Mesenchymal stem cell (in vitro differentiated cells and primary cell): ENCODE measurements around the gene HEYL.

Experiments
- DNase-seq: peaks from one replicate; pipeline ENCODE4 v3.0.0-alpha.2; 2013
- H2AFZ ChIP-seq: one replicate; pipeline ENCODE4 v1.6.1; 2013; ENCODE audit warnings: low read depth, mild to moderate bottlenecking, control low read depth, inconsistent platforms, low read length, moderate library complexity
- H2AK5ac ChIP-seq: 2 replicates; pipeline ENCODE4 v1.6.1; 2013; ENCODE audit warnings: low read length, moderate library complexity, mild to moderate bottlenecking, inconsistent platforms; ENCODE audit not compliant: severe bottlenecking
- H2BK120ac ChIP-seq: one replicate; pipeline ENCODE4 v1.6.1; 2013; ENCODE audit warnings: low read depth, mild to moderate bottlenecking, inconsistent platforms, low read length, moderate library complexity
- H2BK12ac ChIP-seq, 2 experiments: one replicate each; pipeline ENCODE4 v1.6.1; 2013; ENCODE audit warnings: inconsistent platforms in 2 of 2, low read length in 2 of 2, mild to moderate bottlenecking in 2 of 2, moderate library complexity in 2 of 2, control low read depth in 1 of 2
- H2BK15ac ChIP-seq: one replicate; pipeline ENCODE4 v1.6.1; 2013; ENCODE audit warnings: mild to moderate bottlenecking, low read depth, inconsistent platforms; ENCODE audit not compliant: poor library complexity, severe bottlenecking
- H2BK5ac ChIP-seq: 2 replicates; pipeline ENCODE4 v1.6.1; 2013; ENCODE audit warnings: low read depth, mild to moderate bottlenecking, low read length, control low read depth, inconsistent platforms; ENCODE audit not compliant: poor library complexity, severe bottlenecking
- H3K14ac ChIP-seq, 2 experiments: one replicate each; pipeline ENCODE4 v1.6.1; 2013; ENCODE audit warnings: inconsistent platforms in 2 of 2, low read length in 2 of 2, control low read depth in 1 of 2, mild to moderate bottlenecking in 1 of 2, moderate library complexity in 1 of 2
- H3K18ac ChIP-seq, 2 experiments: one replicate each; pipeline ENCODE4 v1.6.1; 2013; ENCODE audit warnings: inconsistent platforms in 2 of 2, low read length in 2 of 2, control low read depth in 1 of 2, low read depth in 1 of 2, mild to moderate bottlenecking in 1 of 2
- H3K23ac ChIP-seq, 2 experiments: one replicate each; pipeline ENCODE4 v1.6.1; 2013; ENCODE audit warnings: inconsistent platforms in 2 of 2, low read length in 2 of 2, mild to moderate bottlenecking in 2 of 2, moderate library complexity in 2 of 2, control low read depth in 1 of 2
- H3K27ac ChIP-seq: 2 replicates; pipeline ENCODE4 v1.5.1; 2013; ENCODE audit warnings: mild to moderate bottlenecking, moderate library complexity, low read length, control low read depth, inconsistent platforms; ENCODE audit not compliant: poor library complexity, severe bottlenecking
- H3K27me3 ChIP-seq, 2 experiments: 2 replicates each; pipeline versions ENCODE4 v1.6.1 to v1.7.0; 2013; ENCODE audit warnings: low read length in 2 of 2, mild to moderate bottlenecking in 2 of 2, moderate library complexity in 2 of 2, control low read depth in 1 of 2, inconsistent platforms in 1 of 2; ENCODE audit not compliant: control insufficient read depth in 1 of 2, insufficient read depth in 1 of 2
- H3K36me3 ChIP-seq, 2 experiments: 2 replicates each; pipeline versions ENCODE4 v1.6.1 to v1.7.0; 2013; ENCODE audit warnings: low read length in 2 of 2, control low read depth in 1 of 2, inconsistent platforms in 1 of 2, low read depth in 1 of 2, mild to moderate bottlenecking in 1 of 2; ENCODE audit not compliant: insufficient read depth in 2 of 2, control insufficient read depth in 1 of 2
- H3K4ac ChIP-seq, 2 experiments: one replicate each; pipeline ENCODE4 v1.6.1; 2013; ENCODE audit warnings: inconsistent platforms in 2 of 2, low read length in 2 of 2, mild to moderate bottlenecking in 2 of 2, moderate library complexity in 2 of 2, control low read depth in 1 of 2, low read depth in 1 of 2
- H3K4me1 ChIP-seq: 2 replicates; pipeline ENCODE4 v1.6.1; 2013; ENCODE audit warnings: low read depth, low read length, control low read depth; ENCODE audit not compliant: control insufficient read depth, insufficient read depth
- H3K4me2 ChIP-seq: 2 replicates; pipeline ENCODE4 v1.6.1; 2013; ENCODE audit warnings: low read length, mild to moderate bottlenecking, inconsistent platforms; ENCODE audit not compliant: poor library complexity, severe bottlenecking
- H3K4me3 ChIP-seq, 2 experiments: 2 replicates each; pipeline versions ENCODE4 v1.5.1 to v1.7.0; 2013; ENCODE audit warnings: low read length in 2 of 2, mild to moderate bottlenecking in 2 of 2, control low read depth in 1 of 2, low read depth in 1 of 2; ENCODE audit not compliant: insufficient read depth in 1 of 2
- H3K79me1 ChIP-seq: replicated peaks from 2 replicates; pipeline ENCODE4 v1.6.1; 2013; ENCODE audit warnings: mild to moderate bottlenecking, control low read depth, low read length, inconsistent platforms; ENCODE audit not compliant: poor library complexity, severe bottlenecking
- H3K9ac ChIP-seq: 2 replicates; pipeline ENCODE4 v1.7.0; 2013; ENCODE audit warnings: mild to moderate bottlenecking, low read length, moderate library complexity
- H3K9me3 ChIP-seq: 2 replicates; pipeline ENCODE4 v1.7.0; 2013; ENCODE audit warnings: mild to moderate bottlenecking, low read length; ENCODE audit not compliant: control insufficient read depth
- H4K8ac ChIP-seq: one replicate; pipeline ENCODE4 v1.6.1; 2013; ENCODE audit warnings: inconsistent platforms, mild to moderate bottlenecking, low read length, moderate library complexity
- H4K91ac ChIP-seq: one replicate; pipeline ENCODE4 v1.6.1; 2013; ENCODE audit warnings: mild to moderate bottlenecking, low read length, inconsistent platforms
- WGBS: methylation state at CpG from one replicate; pipeline ENCODE4 v1.1.7; 2013; ENCODE audit warnings: mixed read lengths; 5-methylcytosine and 5-hydroxymethylcytosine counted together

Gene HEYL

DNA sequence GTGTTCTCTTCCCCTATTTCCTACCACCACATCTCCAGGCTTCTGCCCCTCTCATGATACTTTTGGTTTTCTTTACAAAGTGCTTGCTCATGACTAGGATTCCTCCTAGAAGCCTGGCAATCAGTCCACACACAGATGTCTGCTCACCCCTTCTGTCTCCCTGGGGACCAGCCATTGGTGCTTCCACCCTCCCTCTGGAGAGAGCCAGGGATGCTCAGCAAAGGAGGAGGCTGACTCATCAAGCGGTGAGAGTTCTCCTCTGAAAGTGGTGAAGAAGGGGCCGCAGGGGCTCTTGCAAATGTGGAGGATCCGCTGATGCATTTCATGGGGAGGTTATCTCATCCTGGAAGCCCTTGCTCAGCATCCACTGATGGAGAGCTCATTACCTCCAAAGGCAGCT is 18.0 kb upstream of the HEYL start:
- Histone ChIP-seq H2BK120ac (no peak overlapping the region), H2AK5ac (no peak overlapping the region)

DNA sequence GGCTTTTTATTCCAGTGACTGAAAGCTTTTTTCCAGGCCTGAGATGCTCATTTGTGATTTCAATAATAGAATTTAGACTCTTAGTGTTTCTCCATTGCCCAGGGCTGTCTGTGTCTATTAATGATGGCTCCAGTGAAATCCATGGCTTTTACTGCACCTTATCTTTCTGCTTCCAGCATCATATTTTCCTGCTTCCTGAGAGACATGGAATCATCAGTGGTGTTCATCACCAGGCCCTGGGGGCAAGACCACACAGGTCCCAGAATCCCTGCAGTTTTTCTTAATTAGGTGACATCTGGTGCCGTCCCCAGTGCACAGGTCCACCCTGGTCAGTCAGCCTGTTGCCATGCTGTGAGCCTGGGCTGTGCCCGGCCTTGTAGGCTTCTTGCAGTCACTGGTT is 16.9 kb upstream of the HEYL start:
- H3K36me3 ChIP-seq = no peaks in the 10 kb centered on the region

More for the DNA sequence above, 18.0 kb upstream of the HEYL start:
- H2BK12ac ChIP-seq = no peak overlapping the region
- no peak overlapping the region for H3K4me2 ChIP-seq
- no peaks in the 10 kb centered on the region for H3K9me3 ChIP-seq
- no peak overlapping the region for H3K18ac ChIP-seq
- no peak overlapping the region for H4K91ac ChIP-seq
- H3K4me3 ChIP-seq = no peak overlapping the region
- no peak overlapping the region for H3K23ac ChIP-seq
- H3K9ac ChIP-seq = no peak overlapping the region
- H3K27ac ChIP-seq = no peak overlapping the region
- no peak overlapping the region for H2BK5ac ChIP-seq
- no peak overlapping the region for H2AFZ ChIP-seq
- no peaks in the 10 kb centered on the region for H3K36me3 ChIP-seq
- no peak overlapping the region for H3K4ac ChIP-seq
- 36% methylated on average over 2 of the region's 3 CpGs for WGBS
- no peak overlapping the region for H2BK15ac ChIP-seq
- no peaks in the 10 kb centered on the region for H3K4me1 ChIP-seq
- peaks cover 77 to 80% of the 10 kb centered on the region in 2 experiments for H3K27me3 ChIP-seq
- H3K14ac ChIP-seq = no peak overlapping the region
- H4K8ac ChIP-seq = no peak overlapping the region
- DNase-seq = peak; percentile 54
- H3K79me1 ChIP-seq = no peaks in the 10 kb centered on the region

DNA sequence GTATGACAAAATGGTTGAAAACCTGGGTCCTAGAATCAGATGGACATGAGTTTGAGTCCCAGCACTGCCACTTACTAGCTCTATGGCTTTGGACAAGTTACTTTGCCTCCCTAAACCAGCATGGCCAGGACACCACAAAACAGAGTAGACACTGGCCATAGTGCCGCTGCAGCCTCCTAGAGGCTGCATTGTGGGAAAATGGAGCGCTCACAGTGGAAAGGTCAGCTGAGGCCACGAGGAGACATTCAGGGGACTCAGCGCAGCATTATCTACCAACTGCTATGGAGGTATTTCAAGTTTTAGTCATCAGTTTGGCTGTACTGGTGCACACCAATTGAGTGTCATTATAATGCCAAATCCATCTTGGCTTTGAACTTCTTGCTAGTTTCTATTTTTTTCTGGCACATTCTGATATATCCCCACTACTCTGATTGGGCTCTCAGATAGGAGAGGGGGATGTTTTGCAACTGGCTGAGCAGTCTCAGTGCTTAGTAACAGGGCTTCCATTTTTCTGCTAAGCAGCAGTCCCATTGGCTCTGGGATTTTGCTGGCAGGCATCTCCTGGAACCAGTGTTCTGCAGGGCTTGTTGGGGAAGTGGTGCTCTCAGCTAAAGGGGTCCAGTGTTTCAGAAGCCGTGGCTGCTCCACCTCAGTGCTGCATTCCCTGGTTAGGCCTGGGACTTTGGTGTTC is 16.3 kb upstream of the HEYL start:
- Histone ChIP-seq H3K9ac (no peak overlapping the region), H2AFZ (no peak overlapping the region), H3K18ac (no peak overlapping the region), H3K4me3 (no peak overlapping the region), H4K8ac (no peak overlapping the region), H3K9me3 (no peaks in the 10 kb centered on the region), H3K36me3 (no peaks in the 10 kb centered on the region), H2BK15ac (no peak overlapping the region), H3K4me1 (no peaks in the 10 kb centered on the region), H3K14ac (no peak overlapping the region), H3K4ac (no peak overlapping the region), H3K27me3 (peaks cover 64 to 67% of the 10 kb centered on the region in 2 experiments), H3K4me2 (no peak overlapping the region), H4K91ac (no peak overlapping the region), H2BK5ac (no peak overlapping the region), H2BK12ac (no peak overlapping the region), H3K79me1 (no peaks in the 10 kb centered on the region), H3K23ac (no peak overlapping the region), H2BK120ac (no peak overlapping the region), H2AK5ac (no peak overlapping the region), H3K27ac (no peak overlapping the region)
- WGBS = 78% methylated on average over 5 of the region's 5 CpGs
- no peak for DNase-seq

More for the DNA sequence above, 16.9 kb upstream of the HEYL start:
- Histone ChIP-seq H3K4ac (no peak overlapping the region), H2AK5ac (no peak overlapping the region), H2BK12ac (no peak overlapping the region), H3K9me3 (no peaks in the 10 kb centered on the region), H2AFZ (no peak overlapping the region), H4K91ac (no peak overlapping the region), H3K4me2 (no peak overlapping the region), H3K14ac (no peak overlapping the region), H2BK5ac (no peak overlapping the region), H3K23ac (no peak overlapping the region), H3K79me1 (no peaks in the 10 kb centered on the region), H3K4me1 (no peaks in the 10 kb centered on the region), H3K18ac (no peak overlapping the region), H3K27ac (no peak overlapping the region), H4K8ac (no peak overlapping the region), H3K9ac (no peak overlapping the region), H3K4me3 (no peak overlapping the region), H3K27me3 (peaks cover 66 to 70% of the 10 kb centered on the region in 2 experiments), H2BK15ac (no peak overlapping the region), H2BK120ac (no peak overlapping the region)
- no peak for DNase-seq
- 40% methylated on average over 2 of the region's 2 CpGs for WGBS

DNA sequence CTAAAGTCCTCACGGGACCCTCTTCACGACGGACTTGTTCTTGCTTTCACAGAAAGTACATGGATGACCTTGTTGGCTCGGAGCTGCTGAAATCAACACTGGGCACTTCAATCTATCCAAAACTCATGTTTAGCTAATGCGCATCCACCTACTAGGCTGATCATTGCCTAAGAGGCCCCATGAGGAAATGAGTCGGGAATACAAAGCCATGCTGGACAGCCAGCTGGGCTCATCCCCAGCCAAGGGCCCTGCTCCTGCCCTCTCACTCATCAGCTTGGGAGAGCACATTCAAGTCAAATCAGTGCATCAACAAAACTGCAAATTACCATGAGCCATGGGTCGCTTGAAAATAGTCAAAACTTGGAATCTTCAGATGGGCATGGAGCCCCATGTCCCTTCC is 14.8 kb upstream of the HEYL start:
- Histone ChIP-seq H2BK5ac (no peak overlapping the region), H2BK120ac (no peak overlapping the region), H3K14ac (no peak overlapping the region), H3K18ac (no peak overlapping the region), H3K23ac (no peak overlapping the region), H2BK12ac (no peak overlapping the region), H3K9ac (no peak overlapping the region), H4K91ac (no peak overlapping the region), H3K4me1 (no peaks in the 10 kb centered on the region), H3K27ac (no peak overlapping the region), H3K79me1 (no peaks in the 10 kb centered on the region), H3K36me3 (no peaks in the 10 kb centered on the region), H3K4me3 (no peak overlapping the region), H3K27me3 (peaks cover 58 to 62% of the 10 kb centered on the region in 2 experiments), H2AK5ac (no peak overlapping the region), H3K9me3 (no peaks in the 10 kb centered on the region), H2AFZ (no peak overlapping the region), H2BK15ac (no peak overlapping the region), H3K4me2 (no peak overlapping the region), H4K8ac (no peak overlapping the region), H3K4ac (no peak overlapping the region)
- DNase-seq = no peak
- WGBS = 84% methylated on average over 7 of the region's 7 CpGs
